ENCODE data around the gene RHOF.

DNA sequence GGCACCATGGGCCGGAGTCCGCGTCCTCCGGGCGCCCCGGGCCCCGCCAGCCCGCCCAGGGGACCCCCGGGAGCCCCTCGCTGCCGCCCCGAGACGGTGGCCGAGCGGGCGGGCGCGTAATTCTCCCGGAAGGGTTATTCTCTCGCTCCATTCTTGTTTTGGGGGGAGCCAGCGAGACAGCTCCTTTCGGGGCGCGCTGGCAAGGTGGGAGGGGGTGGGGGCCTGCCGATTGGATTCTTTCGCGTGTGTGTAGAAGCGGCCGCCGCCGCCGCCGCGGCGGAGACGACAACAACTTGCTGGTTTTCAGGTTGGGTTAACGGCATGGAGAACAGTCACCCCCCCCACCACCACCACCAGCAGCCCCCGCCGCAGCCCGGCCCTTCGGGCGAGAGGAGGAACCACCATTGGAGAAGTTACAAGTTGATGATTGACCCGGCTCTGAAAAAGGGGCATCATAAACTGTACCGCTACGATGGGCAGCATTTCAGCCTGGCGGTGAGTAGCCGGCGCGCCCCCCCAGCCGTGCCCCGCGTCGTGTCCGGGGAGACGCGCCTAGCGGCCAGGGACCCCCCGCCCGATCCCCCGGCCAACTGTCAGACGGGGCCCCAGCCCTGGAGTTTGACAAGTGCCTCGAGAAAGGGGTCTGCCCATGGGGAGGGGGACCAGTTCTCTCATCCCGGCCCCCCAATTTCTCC lies 11.1 kb upstream of the RHOF start:
- TF ChIP-seq CTCF (IDR thresholded peaks at IDR 0.05) (no peak), FOXJ3 (CRISPR knock-in tag; IDR thresholded peaks at IDR 0.05) (no peak), USF2 (IDR thresholded peaks at IDR 0.05; ENCODE audit: borderline replicate concordance, low read depth, low read length) (no peak), RCOR1 (IDR thresholded peaks at IDR 0.05; ENCODE audit: low read length) (no peak), GABPA (IDR thresholded peaks at IDR 0.05; ENCODE audit: low read depth) (no peak), RAD21 (IDR thresholded peaks at IDR 0.05; ENCODE audit: low read length) (no peak), EP300 (IDR thresholded peaks at IDR 0.05; ENCODE audit: borderline replicate concordance in 1 of 2, low read depth in 1 of 2, low read length in 1 of 2) (0 out of 4 replicates have a peak, but pooled peaks of 1 of the 2 experiments have one; percentile 8), TCF12 (IDR thresholded peaks at IDR 0.05) (no peak), MXI1 (IDR thresholded peaks at IDR 0.05; ENCODE audit: low read depth, low read length) (no peak; the same call in none of the 2 replicates), POLR2AphosphoS5 (IDR thresholded peaks at IDR 0.05; ENCODE audit: low read depth, low read length) (no peak)
- TF ChIP-seq, protein P1, sequence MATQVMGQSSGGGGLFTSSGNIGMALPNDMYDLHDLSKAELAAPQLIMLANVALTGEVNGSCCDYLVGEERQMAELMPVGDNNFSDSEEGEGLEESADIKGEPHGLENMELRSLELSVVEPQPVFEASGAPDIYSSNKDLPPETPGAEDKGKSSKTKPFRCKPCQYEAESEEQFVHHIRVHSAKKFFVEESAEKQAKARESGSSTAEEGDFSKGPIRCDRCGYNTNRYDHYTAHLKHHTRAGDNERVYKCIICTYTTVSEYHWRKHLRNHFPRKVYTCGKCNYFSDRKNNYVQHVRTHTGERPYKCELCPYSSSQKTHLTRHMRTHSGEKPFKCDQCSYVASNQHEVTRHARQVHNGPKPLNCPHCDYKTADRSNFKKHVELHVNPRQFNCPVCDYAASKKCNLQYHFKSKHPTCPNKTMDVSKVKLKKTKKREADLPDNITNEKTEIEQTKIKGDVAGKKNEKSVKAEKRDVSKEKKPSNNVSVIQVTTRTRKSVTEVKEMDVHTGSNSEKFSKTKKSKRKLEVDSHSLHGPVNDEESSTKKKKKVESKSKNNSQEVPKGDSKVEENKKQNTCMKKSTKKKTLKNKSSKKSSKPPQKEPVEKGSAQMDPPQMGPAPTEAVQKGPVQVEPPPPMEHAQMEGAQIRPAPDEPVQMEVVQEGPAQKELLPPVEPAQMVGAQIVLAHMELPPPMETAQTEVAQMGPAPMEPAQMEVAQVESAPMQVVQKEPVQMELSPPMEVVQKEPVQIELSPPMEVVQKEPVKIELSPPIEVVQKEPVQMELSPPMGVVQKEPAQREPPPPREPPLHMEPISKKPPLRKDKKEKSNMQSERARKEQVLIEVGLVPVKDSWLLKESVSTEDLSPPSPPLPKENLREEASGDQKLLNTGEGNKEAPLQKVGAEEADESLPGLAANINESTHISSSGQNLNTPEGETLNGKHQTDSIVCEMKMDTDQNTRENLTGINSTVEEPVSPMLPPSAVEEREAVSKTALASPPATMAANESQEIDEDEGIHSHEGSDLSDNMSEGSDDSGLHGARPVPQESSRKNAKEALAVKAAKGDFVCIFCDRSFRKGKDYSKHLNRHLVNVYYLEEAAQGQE (IDR thresholded peaks at IDR 0.05; ENCODE audit: low read depth, low read length) = no peak

Measured in SK-N-SH (cell line).